Measurements from ENCODE around the gene CABLES2. TPM values are rescaled to one million over a fixed set of nuclear protein-coding genes. Genes with fewer than 3 reads are reported as not detected.

Gene CABLES2
- total RNA-seq, 1 experiment from 2014 or later, result 8.9 TPM

GRCh38 chr20:62372042-62372993 is 34.8 kb downstream of the CABLES2 start:
- ChIA-PET POLR2A (no interaction called here), RAD21 (ENCODE audit: low non-redundant PET in 1 of 2, low total read pairs in 2 of 2, uncharacterized antibody in 2 of 2, unreplicated experiment in 2 of 2) (no interaction called here), CTCF (interaction anchor here (1.5 kb wide), 1 partner anchor 10 kb away, joined by 4 read pairs; no protein-coding TSS in a partner anchor)
- H4K20me1 ChIP-seq (ENCODE audit: insufficient read depth), result no peaks in the 10 kb centered on the region
- no TSS peak for BruUV-seq (replicated peaks)
- H3K27ac ChIP-seq (ENCODE audit: low read depth, low read length), result no peak overlapping the region
- H2AFZ ChIP-seq (ENCODE audit: low read depth, low read length, poor library complexity, severe bottlenecking), result no peak overlapping the region
- TF ChIP-seq SIN3A (IDR thresholded peaks at IDR 0.05; ENCODE audit: low read depth), result no peak
- no peak for TF ChIP-seq REST (IDR thresholded peaks at IDR 0.05; ENCODE audit: low read depth)
- TF ChIP-seq YY1 (IDR thresholded peaks at IDR 0.05; ENCODE audit: extremely low read depth, insufficient replicate concordance, low read depth, low read length), result no peak
- no peak for TF ChIP-seq EGR1 (IDR thresholded peaks at IDR 0.05; ENCODE audit: low read depth)
- no peak for TF ChIP-seq JUND (IDR thresholded peaks at IDR 0.05)
- no peak for TF ChIP-seq CEBPB (IDR thresholded peaks at IDR 0.05; ENCODE audit: low read depth)
- no peak for TF ChIP-seq POLR2A (IDR thresholded peaks at IDR 0.05; ENCODE audit: borderline replicate concordance, extremely low read depth, insufficient read depth, insufficient read length)
- no peak for TF ChIP-seq ZBTB33 (IDR thresholded peaks at IDR 0.05; ENCODE audit: extremely low read depth, insufficient replicate concordance, low read length)
- H3K9ac ChIP-seq (ENCODE audit: low read length), result no peak overlapping the region
- no peaks in the 10 kb centered on the region for H3K36me3 ChIP-seq (ENCODE audit: control insufficient read depth in 1 of 2, insufficient read depth in 2 of 2, low read length in 2 of 2)
- intact Hi-C loops (cut with micrococcal nuclease), result no loop called here
- no peaks in the 10 kb centered on the region for H3K79me2 ChIP-seq (ENCODE audit: insufficient read depth, low read length)
- no peaks in the 10 kb centered on the region for H3K9me3 ChIP-seq (ENCODE audit: control insufficient read depth in 1 of 2, insufficient read depth in 1 of 2, low read depth in 1 of 2, low read length in 2 of 2)
- peaks cover 42 to 64% of the 10 kb centered on the region in 2 experiments for H3K4me1 ChIP-seq (ENCODE audit: control insufficient read depth in 1 of 2, insufficient read depth in 2 of 2, low read length in 2 of 2)
- H3K9me2 ChIP-seq (ENCODE audit: insufficient read depth), result no peaks in the 10 kb centered on the region
- H3K4me2 ChIP-seq (ENCODE audit: low read length), result no peak overlapping the region
- no peak overlapping the region for H3K4me3 ChIP-seq (replicated peaks in 1 of 2; ENCODE audit: low read depth in 1 of 2, low read length in 2 of 2)
- no peak for DNase-seq (ENCODE audit: low read depth, low spot score)
- no peaks in the 10 kb centered on the region for H3K27me3 ChIP-seq (ENCODE audit: insufficient read depth, low read length)
- no peak for ATAC-seq
